Tibial artery (tissue), 4 donors: ENCODE results near the gene SRSF4.
A peak's percentile ranks its signal among the peaks of the same experiment; 100 is the strongest.

Experiments
- DNase-seq, 2 donors: peaks; one replicate each; pipeline ENCODE4 v3.0.0-alpha.2; 2019
- H3K27ac ChIP-seq, 2 donors: fragments of 200-600 bp; sonication (generic) in 1 of 2; 1 replicate in 1 of 2; 2 replicates in 1 of 2; pipeline ENCODE4 v1.5.1; 2018 to 2019; ENCODE audit warnings: mild to moderate bottlenecking in 1 of 2
- H3K27me3 ChIP-seq, 2 donors: fragments of 200-600 bp; sonication (generic) in 1 of 2; one replicate each; pipeline versions ENCODE4 v1.5.1 to v1.6.0; 2016 to 2019
- H3K36me3 ChIP-seq, 3 donors: fragments of 200-600 bp; sonication (generic) in 2 of 3; one replicate each; pipeline ENCODE4 v1.5.1; 2016 to 2019; ENCODE audit warnings: mild to moderate bottlenecking in 2 of 3
- H3K4me1 ChIP-seq, 4 donors: fragments of 200-600 bp; sonication (generic) in 2 of 4; 1 replicate in 3 of 4; 2 replicates in 1 of 4; pipeline ENCODE4 v1.5.1; 2016 to 2019
- H3K4me3 ChIP-seq, 2 donors: fragments of 200-600 bp; sonication (generic) in 1 of 2; 1 replicate in 1 of 2; 2 replicates in 1 of 2; pipeline ENCODE4 v1.5.1; 2018 to 2019; ENCODE audit warnings: mild to moderate bottlenecking in 2 of 2
- H3K9me3 ChIP-seq, 3 donors: fragments of 200-600 bp; sonication (generic) in 1 of 3; one replicate each; pipeline ENCODE4 v1.5.1; 2016 to 2019
- CTCF ChIP-seq, 2 experiments: fragments of 200-600 bp in 1 of 2; fragments of 450-650 bp in 1 of 2; IDR thresholded peaks; one replicate each; pipeline ENCODE4 v1.5.1; 2017 to 2019; ENCODE audit warnings: antibody characterized with exemption in 2 of 2, mild to moderate bottlenecking in 1 of 2, moderate library complexity in 1 of 2
- intact Hi-C: fragments of 100-400 bp; cut with DNase I; formaldehyde crosslinking; loops from one replicate; pipeline ENCODE4 v1.15.0; 2023; ENCODE audit warnings: low total_unique reads

The SRSF4 gene

DNA sequence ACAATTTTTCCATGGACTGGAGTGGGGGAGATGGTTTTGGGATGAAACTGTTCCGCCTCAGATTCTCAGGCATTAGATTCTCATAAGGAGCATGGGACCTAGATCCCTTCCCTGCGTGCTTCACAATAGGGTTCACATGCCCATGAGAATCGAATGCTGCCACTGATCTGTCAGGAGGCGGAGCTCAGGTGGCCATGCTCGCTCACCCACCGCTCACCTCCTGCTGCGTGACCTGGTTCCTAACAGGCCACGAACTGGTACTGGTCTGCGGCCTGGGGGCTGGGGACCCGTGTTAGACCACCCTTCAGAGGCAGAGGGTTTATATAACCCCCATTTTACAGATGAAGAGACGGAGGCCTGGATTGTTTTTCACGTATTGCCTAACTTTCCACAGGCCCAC lies 16.3 kb upstream of the SRSF4 start:
- TF ChIP-seq CTCF (IDR thresholded peaks at IDR 0.05) = no peak
- Histone ChIP-seq H3K9me3 (no peaks in the 10 kb centered on the region), H3K27ac (no peak overlapping the region), H3K4me3 (no peak overlapping the region), H3K36me3 (peaks cover 23 to 88% (median 57%) of the 10 kb centered on the region in 3 donors), H3K27me3 (no peaks in the 10 kb centered on the region), H3K4me1 (peaks cover 0 to 11% (median 7%) of the 10 kb centered on the region in 4 donors)
- intact Hi-C loops = loop anchor here (2.0 kb wide), 1 partner anchor 315 kb away; no protein-coding TSS in a partner anchor
- DNase-seq = no peak

DNA sequence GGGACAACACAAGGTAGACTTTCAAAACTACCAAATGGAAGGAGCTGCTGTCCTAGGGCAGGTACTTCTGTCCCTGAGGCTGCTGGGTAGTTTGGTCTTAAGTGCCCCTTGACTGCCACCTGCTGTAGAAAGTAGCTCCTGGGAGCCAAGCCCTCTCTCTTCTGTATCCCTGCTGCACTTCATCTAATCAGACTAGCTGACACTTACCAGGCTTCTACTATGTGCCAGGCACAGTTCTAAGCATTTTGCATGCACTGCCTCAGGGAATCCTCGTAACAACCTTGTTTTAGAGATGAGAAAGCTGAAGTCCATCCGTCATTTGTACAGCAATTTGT lies 15.9 kb upstream of the SRSF4 start:
- H3K4me3 ChIP-seq = no peak overlapping the region
- peaks cover 26 to 93% (median 57%) of the 10 kb centered on the region in 3 donors for H3K36me3 ChIP-seq
- DNase-seq = no peak
- H3K4me1 ChIP-seq = peaks cover 0 to 9% (median 6%) of the 10 kb centered on the region in 4 donors
- intact Hi-C loops = no loop called here
- H3K27me3 ChIP-seq = no peaks in the 10 kb centered on the region
- no peak for TF ChIP-seq CTCF (IDR thresholded peaks at IDR 0.05)
- no peaks in the 10 kb centered on the region for H3K9me3 ChIP-seq
- no peak overlapping the region for H3K27ac ChIP-seq

- peaks cover 0 to 4% (median 1%) of the 10 kb centered on the region in 4 donors for H3K4me1 ChIP-seq
- no peaks in the 10 kb centered on the region for H3K9me3 ChIP-seq
- no peak for DNase-seq
- TF ChIP-seq CTCF (IDR thresholded peaks at IDR 0.05) = no peak
- H3K36me3 ChIP-seq = peaks cover 26 to 97% (median 57%) of the 10 kb centered on the region in 3 donors
- intact Hi-C loops = no loop called here
- H3K27ac ChIP-seq = no peak overlapping the region
- no peaks in the 10 kb centered on the region for H3K27me3 ChIP-seq
- H3K4me3 ChIP-seq = no peak overlapping the region
Measured at GRCh38 chr1:29196863-29197589, 15.3 kb upstream of the SRSF4 start.

DNA sequence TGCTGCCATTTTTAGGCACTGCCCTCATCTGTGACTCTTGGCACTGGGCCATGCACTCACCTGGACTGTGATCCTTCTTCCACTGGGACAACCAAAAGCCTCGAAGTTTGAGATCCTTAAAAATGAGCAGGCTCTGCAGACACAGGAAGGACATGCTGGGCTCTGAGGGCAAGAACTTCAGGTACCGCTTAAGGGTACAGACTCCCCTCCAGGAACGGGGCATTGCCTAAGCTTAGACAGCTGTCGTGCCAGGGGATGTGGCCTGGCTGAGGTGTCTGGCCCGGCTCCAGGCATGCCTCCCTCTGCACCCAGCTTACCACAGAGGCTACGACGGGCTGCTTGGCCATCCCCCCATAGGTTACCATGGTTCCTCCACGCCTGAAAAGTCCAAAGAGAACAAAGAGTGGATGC lies 14.2 kb upstream of the SRSF4 start:
- Histone ChIP-seq H3K27ac (no peak overlapping the region), H3K4me1 (no peaks in the 10 kb centered on the region), H3K36me3 (peaks cover 23 to 85% (median 53%) of the 10 kb centered on the region in 3 donors), H3K9me3 (no peaks in the 10 kb centered on the region), H3K27me3 (no peaks in the 10 kb centered on the region), H3K4me3 (no peak overlapping the region)
- peak in 1 of 2 donors; percentile 51 for DNase-seq
- intact Hi-C loops = no loop called here
- TF ChIP-seq CTCF (IDR thresholded peaks at IDR 0.05) = no peak

GRCh38 chr1:29193879-29194455 lies 12.3 kb upstream of the SRSF4 start:
- Histone ChIP-seq H3K27ac (no peak overlapping the region), H3K4me1 (no peaks in the 10 kb centered on the region), H3K9me3 (no peaks in the 10 kb centered on the region), H3K4me3 (no peak overlapping the region), H3K36me3 (peaks cover 15 to 66% (median 34%) of the 10 kb centered on the region in 3 donors), H3K27me3 (no peaks in the 10 kb centered on the region)
- TF ChIP-seq CTCF (IDR thresholded peaks at IDR 0.05) = no peak
- DNase-seq = peak in 1 of 2 donors; percentile 31
- intact Hi-C loops = no loop called here
